Endodermal cell (in vitro differentiated cells): ENCODE results near the gene EXOC6. TPM values are rescaled to one million over a fixed set of nuclear protein-coding genes. Genes with fewer than 3 reads are reported as not detected.

Experiments used
- DNase-seq: peaks from one replicate; pipeline ENCODE4 v3.0.0-alpha.2; 2017
- H3K27ac ChIP-seq: 2 replicates; pipeline ENCODE4 v1.5.1; 2013; ENCODE audit warnings: mild to moderate bottlenecking, low read depth, low read length, moderate library complexity
- H3K27me3 ChIP-seq: 2 replicates; pipeline ENCODE4 v1.6.1; 2013; ENCODE audit warnings: mild to moderate bottlenecking, low read length, moderate library complexity; ENCODE audit not compliant: insufficient read depth, control insufficient read depth, poor library complexity, severe bottlenecking
- H3K36me3 ChIP-seq: 2 replicates; pipeline ENCODE4 v1.7.0; 2013; ENCODE audit warnings: mild to moderate bottlenecking, low read length, moderate library complexity; ENCODE audit not compliant: control insufficient read depth, insufficient read depth
- H3K4me1 ChIP-seq: one replicate; pipeline ENCODE4 v1.7.0; 2013; ENCODE audit warnings: low read length; ENCODE audit not compliant: control insufficient read depth, insufficient read depth
- H3K4me3 ChIP-seq: 2 replicates; pipeline ENCODE4 v1.5.1; 2013; ENCODE audit warnings: mild to moderate bottlenecking, low read length, moderate library complexity
- H3K9ac ChIP-seq: 2 replicates; pipeline ENCODE4 v1.6.1; 2013; ENCODE audit warnings: mild to moderate bottlenecking, low read length, moderate library complexity; ENCODE audit not compliant: poor library complexity, severe bottlenecking; ENCODE audit errors: extremely low read depth
- H3K9me3 ChIP-seq: 2 replicates; pipeline ENCODE4 v1.6.1; 2013; ENCODE audit warnings: mild to moderate bottlenecking, low read length, moderate library complexity; ENCODE audit not compliant: control insufficient read depth
- H3K27ac Mint-ChIP-seq: 2 replicates; pipeline ENCODE4 v1.8.0; 2020; ENCODE audit warnings: mixed read lengths
- H3K27me3 Mint-ChIP-seq: 2 replicates; pipeline ENCODE4 v1.8.0; 2021; ENCODE audit warnings: mild to moderate bottlenecking, mixed read lengths; ENCODE audit not compliant: insufficient read depth
- H3K36me3 Mint-ChIP-seq: 2 replicates; pipeline ENCODE4 v1.8.0; 2020; ENCODE audit warnings: low read depth, mixed read lengths
- H3K4me1 Mint-ChIP-seq: 2 replicates; pipeline ENCODE4 v1.8.0; 2020; ENCODE audit warnings: mixed read lengths
- H3K4me3 Mint-ChIP-seq: 2 replicates; pipeline ENCODE4 v1.8.0; 2020; ENCODE audit warnings: mild to moderate bottlenecking, moderate library complexity, mixed read lengths
- H3K9me3 Mint-ChIP-seq: 2 replicates; pipeline ENCODE4 v1.8.0; 2020; ENCODE audit warnings: mild to moderate bottlenecking, mixed read lengths
- CTCF ChIP-seq: fragments of 200-600 bp; sonication (generic); conservative IDR thresholded peaks from 2 replicates; pipeline ENCODE4 v1.5.0; 2021; ENCODE audit warnings: antibody characterized with exemption, mild to moderate bottlenecking
- WGBS, 2 experiments: methylation state at CpG; one replicate each; pipeline versions ENCODE4 v1.1.5 to v1.1.7; 2013; ENCODE audit warnings: missing lambda C conversion rate in 2 of 2, mixed read lengths in 1 of 2; ENCODE audit not compliant: insufficient coverage in 1 of 2, insufficient read length in 1 of 2; 5-methylcytosine and 5-hydroxymethylcytosine counted together
- total RNA-seq, 2 donors: library from RNA; stranded (reverse); fragmentation: NEBNext Ultra II Directional in 1 of 2; extraction: Animal tissue kit (Norgen Biotek cat#: 25700) in 1 of 2; gene quantifications; 2 replicates in 1 of 2; 3 replicates in 1 of 2; pipeline ENCODE4 v1.2.1, GENCODE V29; 2021

EXOC6 gene
- total RNA-seq, 2 donors from 2014 or later = 12.1 to 21.3 TPM

DNA sequence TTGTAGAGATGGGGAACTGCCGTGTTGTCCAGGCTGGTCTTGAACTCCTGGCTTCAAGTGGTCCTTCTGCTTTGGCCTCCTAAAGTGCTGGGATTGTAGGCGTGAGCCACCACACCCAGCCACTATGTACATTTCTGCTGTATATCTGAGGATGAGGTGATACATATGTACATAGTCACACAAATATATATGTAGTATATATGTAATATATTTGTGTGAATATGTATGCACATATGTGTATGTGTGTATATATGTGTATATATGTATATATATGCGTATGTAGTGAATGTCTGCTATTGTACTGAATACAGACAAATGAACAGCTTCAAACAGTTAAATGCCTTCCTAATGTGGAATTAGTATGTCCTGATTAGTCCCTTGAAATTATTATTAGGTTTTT, 70.3 kb downstream of the EXOC6 start:
- H3K4me3 Mint-ChIP-seq = no peak overlapping the region
- H3K27me3 Mint-ChIP-seq = no peaks in the 10 kb centered on the region
- peaks cover 16% of the 10 kb centered on the region for H3K9me3 Mint-ChIP-seq
- Histone ChIP-seq H3K36me3 (peaks cover 3% of the 10 kb centered on the region), H3K27me3 (no peaks in the 10 kb centered on the region), H3K27ac (no peak overlapping the region), H3K4me3 (no peak overlapping the region), H3K9me3 (peaks cover 16% of the 10 kb centered on the region), H3K4me1 (no peaks in the 10 kb centered on the region), H3K9ac (no peak overlapping the region)
- H3K4me1 Mint-ChIP-seq = peaks cover 9% of the 10 kb centered on the region
- WGBS, 2 experiments = 100% methylated on average over 2 of the region's 3 CpGs; no CpG with 5 or more reads in 1 of the 2 experiments
- H3K27ac Mint-ChIP-seq = no peak overlapping the region
- peaks cover 12% of the 10 kb centered on the region for H3K36me3 Mint-ChIP-seq
- no peak for DNase-seq
- TF ChIP-seq CTCF = no peak

- Mint-ChIP-seq H3K36me3 (peaks cover 10% of the 10 kb centered on the region), H3K4me3 (no peak overlapping the region), H3K4me1 (peaks cover 3% of the 10 kb centered on the region), H3K27me3 (no peaks in the 10 kb centered on the region), H3K9me3 (peaks cover 14% of the 10 kb centered on the region), H3K27ac (no peak overlapping the region)
- peaks cover 16% of the 10 kb centered on the region for H3K9me3 ChIP-seq
- peaks cover 3% of the 10 kb centered on the region for H3K36me3 ChIP-seq
- no peaks in the 10 kb centered on the region for H3K4me1 ChIP-seq
- H3K9ac ChIP-seq = no peak overlapping the region
- no peak overlapping the region for H3K27ac ChIP-seq
- no peak for DNase-seq
- TF ChIP-seq CTCF = no peak
- no peaks in the 10 kb centered on the region for H3K27me3 ChIP-seq
- no peak overlapping the region for H3K4me3 ChIP-seq
Measured at GRCh38 chr10:92920866-92921265, 72.5 kb downstream of the EXOC6 start.

DNA sequence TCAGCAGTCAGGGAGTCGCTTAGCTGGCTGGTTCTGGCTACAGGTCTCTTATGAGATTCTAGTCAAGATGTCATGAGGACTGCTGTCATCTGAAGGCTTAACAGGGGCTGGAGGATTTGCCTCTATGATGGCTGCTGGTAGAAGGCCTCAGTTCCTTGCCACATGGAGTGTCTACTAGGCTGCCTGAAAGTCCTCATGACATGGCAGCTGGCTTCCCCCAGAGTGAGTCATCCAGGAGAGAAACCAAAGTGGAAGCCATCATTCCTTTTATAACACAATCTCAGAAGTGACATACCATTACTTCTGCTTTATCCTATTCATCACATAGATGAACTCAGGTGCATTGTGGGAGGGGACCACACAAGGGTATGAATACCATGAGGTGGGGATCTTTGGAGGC, 75.1 kb downstream of the EXOC6 start:
- Histone ChIP-seq H3K9ac (no peak overlapping the region), H3K27ac (no peak overlapping the region), H3K4me1 (no peaks in the 10 kb centered on the region), H3K27me3 (no peaks in the 10 kb centered on the region), H3K9me3 (peaks cover 16% of the 10 kb centered on the region), H3K36me3 (peaks cover 5% of the 10 kb centered on the region), H3K4me3 (no peak overlapping the region)
- WGBS, 2 experiments = 100% methylated on average over 1 of the region's 1 CpG
- Mint-ChIP-seq H3K4me1 (no peaks in the 10 kb centered on the region), H3K4me3 (no peak overlapping the region), H3K9me3 (peaks cover 14% of the 10 kb centered on the region), H3K27ac (no peak overlapping the region), H3K36me3 (peaks cover 14% of the 10 kb centered on the region), H3K27me3 (no peaks in the 10 kb centered on the region)
- no peak for TF ChIP-seq CTCF
- no peak for DNase-seq
